IMR-90 (cell line): ENCODE measurements around the gene BLNK. TPM values are rescaled to one million over a fixed set of nuclear protein-coding genes. Genes with fewer than 3 reads are reported as not detected.

Experiments
- ATAC-seq: fragments of 200-7000 bp; cut with Tn5 transposase; 2 replicates; pipeline ENCODE4 v1.9.1; 2020; ENCODE audit warnings: low read depth, mild to moderate bottlenecking, moderate library complexity
- BruUV-seq: library from RNA; stranded (reverse); fragments of 400-500 nt; replicated peaks from 2 replicates; lab custom pipeline; 2021; lab: Mats Ljungman, UMichigan
- CTCF ChIA-PET: fragments of 300-600 bp; formaldehyde crosslinking; extraction: SDS; loops from one replicate; lab custom pipeline; 2021; ENCODE audit warnings: antibody characterized with exemption; lab: Yijun Ruan, JAX
- POLR2A ChIA-PET: fragments of 300-600 bp; sonication (Branson Sonifier 250); formaldehyde crosslinking; loops from one replicate; lab custom pipeline; 2022; ENCODE audit warnings: antibody characterized with exemption; ENCODE audit not compliant: unreplicated experiment; lab: Charles Lee
- DNase-seq: peaks from one replicate; pipeline ENCODE4 v3.0.0; 2013
- H2AFZ ChIP-seq: replicated peaks from 2 replicates; pipeline ENCODE3; 2013; ENCODE audit warnings: low read length, mild to moderate bottlenecking; ENCODE audit not compliant: poor library complexity
- H2AK5ac ChIP-seq: 2 replicates; pipeline ENCODE4 v1.6.1; 2013; ENCODE audit warnings: low read depth, low read length, inconsistent platforms
- H2AK9ac ChIP-seq: replicated peaks from 2 replicates; pipeline ENCODE3; 2013; ENCODE audit warnings: mild to moderate bottlenecking, low read depth, low read length, moderate library complexity; ENCODE audit not compliant: poor library complexity
- H2BK120ac ChIP-seq: 2 replicates; pipeline ENCODE4 v1.6.1; 2013; ENCODE audit warnings: low read depth, low read length, inconsistent platforms
- H2BK15ac ChIP-seq: 3 replicates; pipeline ENCODE4 v1.6.1; 2013; ENCODE audit warnings: low read depth, low read length, inconsistent platforms
- H2BK20ac ChIP-seq: 2 replicates; pipeline ENCODE4 v1.6.1; 2013; ENCODE audit warnings: low read depth, mild to moderate bottlenecking, inconsistent platforms, low read length, moderate library complexity
- H2BK5ac ChIP-seq: 2 replicates; pipeline ENCODE4 v1.6.1; 2013; ENCODE audit warnings: mild to moderate bottlenecking, low read depth, low read length, inconsistent platforms; ENCODE audit not compliant: poor library complexity, severe bottlenecking
- H3K14ac ChIP-seq: replicated peaks from 2 replicates; pipeline ENCODE4 v1.6.1; 2013; ENCODE audit warnings: low read depth, low read length, inconsistent platforms
- H3K18ac ChIP-seq: 2 replicates; pipeline ENCODE4 v1.6.1; 2013; ENCODE audit warnings: low read depth, low read length, control low read depth
- H3K23ac ChIP-seq: 2 replicates; pipeline ENCODE4 v1.6.1; 2013; ENCODE audit warnings: low read depth, low read length, inconsistent platforms
- H3K27ac ChIP-seq: 2 replicates; pipeline ENCODE4 v1.5.1; 2013; ENCODE audit warnings: mild to moderate bottlenecking, control low read depth, low read length; ENCODE audit not compliant: insufficient read depth
- H3K27me3 ChIP-seq: 2 replicates; pipeline ENCODE4 v1.6.1; 2013; ENCODE audit warnings: low read length; ENCODE audit not compliant: control insufficient read depth, insufficient read depth
- H3K36me3 ChIP-seq: 2 replicates; pipeline ENCODE4 v1.6.1; 2013; ENCODE audit warnings: low read length, mixed read lengths; ENCODE audit not compliant: control insufficient read depth, insufficient read depth
- H3K4ac ChIP-seq: 2 replicates; pipeline ENCODE4 v1.6.1; 2013; ENCODE audit warnings: low read depth, low read length, inconsistent platforms
- H3K4me1 ChIP-seq: 2 replicates; pipeline ENCODE4 v1.6.1; 2013; ENCODE audit warnings: low read length, mixed read lengths; ENCODE audit not compliant: control insufficient read depth, insufficient read depth
- H3K4me2 ChIP-seq: 2 replicates; pipeline ENCODE4 v1.6.1; 2013; ENCODE audit warnings: low read depth, mild to moderate bottlenecking, control low read depth, low read length, moderate library complexity
- H3K4me3 ChIP-seq: 2 replicates; pipeline ENCODE4 v1.5.1; 2013; ENCODE audit warnings: low read depth, mild to moderate bottlenecking, control low read depth, low read length, moderate library complexity; ENCODE audit not compliant: insufficient read depth
- H3K56ac ChIP-seq: 2 replicates; pipeline ENCODE4 v1.6.1; 2013; ENCODE audit warnings: low read length, inconsistent platforms; ENCODE audit not compliant: insufficient read depth; ENCODE audit errors: extremely low read depth
- H3K79me1 ChIP-seq, 2 experiments: 2 replicates each; pipeline ENCODE4 v1.6.1; 2013; ENCODE audit warnings: low read length in 2 of 2, inconsistent platforms in 1 of 2, low read depth in 1 of 2
- H3K9ac ChIP-seq: 2 replicates; pipeline ENCODE4 v1.6.1; 2013; ENCODE audit warnings: low read depth, low read length, control low read depth
- H3K9me1 ChIP-seq: 2 replicates; pipeline ENCODE4 v1.6.1; 2013; ENCODE audit warnings: low read length, inconsistent platforms; ENCODE audit not compliant: insufficient read depth
- H3K9me3 ChIP-seq: 2 replicates; pipeline ENCODE4 v1.6.1; 2013; ENCODE audit warnings: low read length; ENCODE audit not compliant: control insufficient read depth, insufficient read depth
- H4K20me1 ChIP-seq: 2 replicates; pipeline ENCODE4 v1.6.1; 2013; ENCODE audit warnings: low read length, inconsistent platforms; ENCODE audit not compliant: insufficient read depth
- H4K5ac ChIP-seq: 2 replicates; pipeline ENCODE4 v1.6.1; 2013; ENCODE audit warnings: mild to moderate bottlenecking, low read depth, low read length, control low read depth
- H4K8ac ChIP-seq, 2 experiments: 2 replicates each; pipeline ENCODE4 v1.6.1; 2013; ENCODE audit warnings: low read depth in 2 of 2, low read length in 2 of 2, control low read depth in 1 of 2, inconsistent platforms in 1 of 2
- H4K91ac ChIP-seq: 2 replicates; pipeline ENCODE4 v1.6.1; 2013; ENCODE audit warnings: low read depth, low read length, inconsistent platforms; ENCODE audit not compliant: insufficient read depth
- BHLHE40 ChIP-seq: fragments of 150-350 bp; IDR thresholded peaks from 2 replicates; pipeline ENCODE4 v1.6.1; 2016; ENCODE audit warnings: mild to moderate bottlenecking, low read depth, low read length
- CEBPB ChIP-seq: IDR thresholded peaks from 2 replicates; pipeline ENCODE4 v1.6.1; 2012; ENCODE audit warnings: low read depth, low read length, improper control_type of control experiment
- CHD1 ChIP-seq: IDR thresholded peaks from 2 replicates; pipeline ENCODE4 v1.6.1; 2012; ENCODE audit warnings: low read depth, low read length, improper control_type of control experiment
- CTCF ChIP-seq: conservative IDR thresholded peaks from 2 replicates; pipeline ENCODE4 v1.5.1; 2012; ENCODE audit warnings: mild to moderate bottlenecking, low read depth, low read length, improper control_type of control experiment
- ELK1 ChIP-seq: fragments of 150-350 bp; IDR thresholded peaks from 2 replicates; pipeline ENCODE4 v1.6.1; 2016; ENCODE audit warnings: low read depth, mild to moderate bottlenecking, low read length, moderate library complexity, borderline replicate concordance
- FOS ChIP-seq: fragments of 150-350 bp; IDR thresholded peaks from 2 replicates; pipeline ENCODE4 v1.6.1; 2016; ENCODE audit warnings: low read depth, low read length
- MAFK ChIP-seq: IDR thresholded peaks from 2 replicates; pipeline ENCODE4 v1.6.1; 2012; ENCODE audit warnings: low read depth, low read length, improper control_type of control experiment
- MAZ ChIP-seq: IDR thresholded peaks from 2 replicates; pipeline ENCODE4 v1.6.1; 2012; ENCODE audit warnings: low read depth, mild to moderate bottlenecking, low read length, improper control_type of control experiment, moderate library complexity, borderline replicate concordance
- MXI1 ChIP-seq: IDR thresholded peaks from 2 replicates; pipeline ENCODE4 v1.6.1; 2012; ENCODE audit warnings: low read depth, mild to moderate bottlenecking, low read length, moderate library complexity, borderline replicate concordance
- NFE2L2 ChIP-seq: fragments of 150-350 bp; IDR thresholded peaks from 2 replicates; pipeline ENCODE4 v1.6.1; 2016; ENCODE audit warnings: low read depth, mild to moderate bottlenecking, low read length
- POLR2A ChIP-seq: IDR thresholded peaks from 2 replicates; pipeline ENCODE4 v1.6.1; 2012; ENCODE audit warnings: mild to moderate bottlenecking, low read depth, low read length
- RAD21 ChIP-seq: IDR thresholded peaks from 2 replicates; pipeline ENCODE4 v1.6.1; 2012; ENCODE audit warnings: low read length, improper control_type of control experiment
- RCOR1 ChIP-seq: IDR thresholded peaks from 2 replicates; pipeline ENCODE4 v1.6.1; 2012; ENCODE audit warnings: mild to moderate bottlenecking, low read length, improper control_type of control experiment; ENCODE audit not compliant: insufficient replicate concordance
- RFX5 ChIP-seq: IDR thresholded peaks from 2 replicates; pipeline ENCODE4 v1.8.0; 2012; ENCODE audit warnings: low read depth, mild to moderate bottlenecking, low read length, moderate library complexity
- SMC3 ChIP-seq: fragments of 150-350 bp; IDR thresholded peaks from 2 replicates; pipeline ENCODE4 v1.6.1; 2016; ENCODE audit warnings: low read depth, mild to moderate bottlenecking, antibody characterized with exemption, low read length, moderate library complexity
- USF2 ChIP-seq: fragments of 150-350 bp; IDR thresholded peaks from 2 replicates; pipeline ENCODE4 v1.6.1; 2017; ENCODE audit warnings: mild to moderate bottlenecking, antibody characterized with exemption, low read length, low read depth
- WGBS, 2 experiments: methylation state at CpG; one replicate each; pipeline versions ENCODE4 v1.1.5 to v1.1.7; 2013; ENCODE audit warnings: missing lambda C conversion rate in 2 of 2; ENCODE audit not compliant: insufficient read length in 1 of 2; ENCODE audit errors: extremely low coverage in 2 of 2; 5-methylcytosine and 5-hydroxymethylcytosine counted together
- dilution Hi-C: fragments of 300-500 bp; cut with HindIII; formaldehyde crosslinking; loops from one replicate; pipeline ENCODE4 v1.14.3; 2018; ENCODE audit warnings: low sequenced_read_pairs; ENCODE audit not compliant: unreplicated experiment
- in situ Hi-C: fragments of 300-500 bp; cut with MboI; formaldehyde crosslinking; loops from 3 replicates; pipeline ENCODE4 v1.14.3; 2019; ENCODE audit warnings: low sequenced_read_pairs, inconsistent platforms, mixed read lengths
- intact Hi-C: fragments of 100-400 bp; cut with micrococcal nuclease; formaldehyde crosslinking; loops from 2 replicates; pipeline ENCODE4 v1.10.0; 2022
- polyA plus RNA-seq, 3 experiments: library from polyadenylated mRNA; depleted of rRNA; stranded (reverse); fragments of >200 nt; gene quantifications; 2 replicates each; pipeline ENCODE4 v1.2.3, GENCODE V29; 2012; ENCODE audit warnings: low replicate concordance in 1 of 3
- total RNA-seq: library from RNA; depleted of rRNA; stranded (reverse); fragments of >200 nt; gene quantifications from 2 replicates; pipeline ENCODE4 v1.2.3, GENCODE V29; 2012

BLNK gene
- total and polyA plus RNA-seq, 2 of the 4 experiments (the other 2 are of a cell fraction), result not detected

- no peaks in the 10 kb centered on the region for H3K4me1 ChIP-seq
- no peak overlapping the region for H3K23ac ChIP-seq
- dilution Hi-C loops (no loop called here), intact Hi-C loops (no loop called here), in situ Hi-C loops (no loop called here)
- CTCF ChIA-PET, result no interaction called here
- no peak overlapping the region for H3K18ac ChIP-seq
- no peak overlapping the region for H4K5ac ChIP-seq
- POLR2A ChIA-PET, result no interaction called here
- DNase-seq (no peak), ATAC-seq (no peak)
- H4K20me1 ChIP-seq, result no peaks in the 10 kb centered on the region
- no peak overlapping the region for H2AK5ac ChIP-seq
- no peak overlapping the region for H2BK20ac ChIP-seq
- H3K4me3 ChIP-seq, result no peak overlapping the region
- no TSS peak for BruUV-seq
- no peaks in the 10 kb centered on the region for H3K9me1 ChIP-seq
- H3K4ac ChIP-seq, result no peak overlapping the region
- no peak overlapping the region for H4K91ac ChIP-seq
- no peaks in the 10 kb centered on the region for H3K9me3 ChIP-seq
- WGBS, 2 experiments, result no CpG with 5 or more reads among the region's 1 CpG
- no peak overlapping the region for H2AK9ac ChIP-seq
- H4K8ac ChIP-seq, result no peak overlapping the region
- H2BK5ac ChIP-seq, result no peak overlapping the region
- no peak overlapping the region for H2BK120ac ChIP-seq
- H3K27me3 ChIP-seq, result no peaks in the 10 kb centered on the region
- H3K27ac ChIP-seq, result no peak overlapping the region
- H3K14ac ChIP-seq, result no peak overlapping the region
- H3K9ac ChIP-seq, result no peak overlapping the region
- H3K56ac ChIP-seq, result no peak overlapping the region
- no peaks in the 10 kb centered on the region for H3K79me1 ChIP-seq
- no peak overlapping the region for H2AFZ ChIP-seq
- H2BK15ac ChIP-seq, result no peak overlapping the region
- H3K4me2 ChIP-seq, result no peak overlapping the region
- no peaks in the 10 kb centered on the region for H3K36me3 ChIP-seq
- no peak for TF ChIP-seq BHLHE40
- TF ChIP-seq RAD21, result no peak
- no peak for TF ChIP-seq MXI1
- no peak for TF ChIP-seq SMC3
- TF ChIP-seq FOS, result no peak
- no peak for TF ChIP-seq CTCF
- no peak for TF ChIP-seq NFE2L2
- no peak for TF ChIP-seq POLR2A
- TF ChIP-seq RCOR1, result no peak
- no peak for TF ChIP-seq CHD1
- TF ChIP-seq CEBPB, result no peak
- no peak for TF ChIP-seq RFX5
- TF ChIP-seq MAFK, result no peak
- no peak for TF ChIP-seq MAZ
- TF ChIP-seq ELK1, result no peak
- no peak for TF ChIP-seq USF2
These were observed 34.5 kb downstream of the BLNK start for GRCh38 chr10:96236876-96237275.
